Endothelial cell of umbilical vein (primary cell): ENCODE measurements around the gene ABCD1.

Experiments used
- EZH2 ChIP-seq: IDR thresholded peaks from 2 replicates; pipeline ENCODE4 v1.6.1; 2012; ENCODE audit warnings: borderline replicate concordance, low read depth, mild to moderate bottlenecking, moderate library complexity, low read length, inconsistent platforms; ENCODE audit not compliant: severe bottlenecking
- MYC ChIP-seq: IDR thresholded peaks from one replicate; pipeline ENCODE4 v1.6.1; 2011; ENCODE audit warnings: mild to moderate bottlenecking, low read depth, low read length
- POLR2A ChIP-seq: IDR thresholded peaks from 2 replicates; pipeline ENCODE4 v1.6.1; 2012; ENCODE audit warnings: low read depth, mild to moderate bottlenecking, control low read depth, low read length
- POLR2AphosphoS5 ChIP-seq: IDR thresholded peaks from 2 replicates; pipeline ENCODE4 v1.6.1; 2012; ENCODE audit warnings: low read depth, mild to moderate bottlenecking, control low read depth, low read length, moderate library complexity; ENCODE audit not compliant: insufficient read depth
- TF ChIP-seq, protein P1 (sequence below), 2 donors: IDR thresholded peaks; 1 replicate in 1 of 2; 2 replicates in 1 of 2; pipeline ENCODE4 v1.5.1; 2011; ENCODE audit warnings: low read length in 2 of 2, mild to moderate bottlenecking in 2 of 2, moderate library complexity in 2 of 2, control low read depth in 1 of 2, inconsistent platforms in 1 of 2, low read depth in 1 of 2; ENCODE audit not compliant: insufficient read depth in 1 of 2; ENCODE audit errors: extremely low read depth in 1 of 2
- TF ChIP-seq, protein P2 (sequence below): IDR thresholded peaks from 2 replicates; pipeline ENCODE4 v1.6.1; 2011; ENCODE audit not compliant: insufficient read depth, insufficient read length

DNA sequence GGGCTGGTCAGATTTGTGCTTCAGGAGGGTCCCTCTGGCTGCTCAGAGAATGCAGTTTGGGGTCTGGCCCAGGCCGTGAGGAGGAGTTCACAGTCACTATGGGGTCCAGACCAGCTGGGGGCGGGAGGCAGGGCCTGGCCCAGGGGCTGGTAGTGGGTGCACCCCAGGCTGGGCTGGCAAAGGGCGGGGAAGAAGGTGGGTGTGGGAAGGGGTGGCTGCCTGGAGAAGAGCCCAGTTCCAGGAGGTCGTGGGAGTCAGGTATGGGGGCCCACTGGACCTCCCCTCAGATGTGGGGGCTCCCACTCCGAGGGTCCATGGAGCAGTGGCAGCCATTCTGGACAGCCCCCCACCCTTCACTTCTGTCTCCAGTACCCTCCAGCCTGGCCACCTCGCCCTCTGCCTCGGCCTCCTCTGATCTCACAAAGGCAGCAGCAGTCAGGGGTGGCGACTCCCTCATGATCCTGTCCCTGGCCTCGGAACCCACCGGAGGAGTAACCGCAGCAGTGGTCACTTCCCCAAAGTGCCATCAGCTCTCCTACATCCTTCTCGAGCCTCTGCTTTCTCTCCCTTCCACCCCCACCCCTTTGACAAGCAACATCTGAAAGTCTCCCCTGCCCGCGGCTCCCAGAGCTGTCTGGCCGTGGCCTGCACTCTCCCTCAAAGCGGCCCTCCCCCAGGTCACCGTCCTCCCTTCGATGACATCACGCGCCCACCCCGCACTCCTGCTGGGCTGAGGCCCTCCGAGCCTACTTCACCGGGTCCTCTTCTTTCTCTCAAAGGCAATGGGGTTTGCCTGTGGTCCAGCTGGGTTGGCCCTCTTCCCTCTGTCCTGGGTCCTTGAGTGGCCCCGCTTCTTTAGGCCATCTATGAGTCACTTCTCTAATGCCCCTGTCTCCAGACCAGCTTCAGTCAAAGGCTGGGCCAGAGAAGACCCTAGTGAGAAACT lies 38.6 kb upstream of the ABCD1 start:
- TF ChIP-seq EZH2 (no peak), POLR2AphosphoS5 (no peak), POLR2A (no peak), MYC (no peak)
- TF ChIP-seq, protein P1, sequence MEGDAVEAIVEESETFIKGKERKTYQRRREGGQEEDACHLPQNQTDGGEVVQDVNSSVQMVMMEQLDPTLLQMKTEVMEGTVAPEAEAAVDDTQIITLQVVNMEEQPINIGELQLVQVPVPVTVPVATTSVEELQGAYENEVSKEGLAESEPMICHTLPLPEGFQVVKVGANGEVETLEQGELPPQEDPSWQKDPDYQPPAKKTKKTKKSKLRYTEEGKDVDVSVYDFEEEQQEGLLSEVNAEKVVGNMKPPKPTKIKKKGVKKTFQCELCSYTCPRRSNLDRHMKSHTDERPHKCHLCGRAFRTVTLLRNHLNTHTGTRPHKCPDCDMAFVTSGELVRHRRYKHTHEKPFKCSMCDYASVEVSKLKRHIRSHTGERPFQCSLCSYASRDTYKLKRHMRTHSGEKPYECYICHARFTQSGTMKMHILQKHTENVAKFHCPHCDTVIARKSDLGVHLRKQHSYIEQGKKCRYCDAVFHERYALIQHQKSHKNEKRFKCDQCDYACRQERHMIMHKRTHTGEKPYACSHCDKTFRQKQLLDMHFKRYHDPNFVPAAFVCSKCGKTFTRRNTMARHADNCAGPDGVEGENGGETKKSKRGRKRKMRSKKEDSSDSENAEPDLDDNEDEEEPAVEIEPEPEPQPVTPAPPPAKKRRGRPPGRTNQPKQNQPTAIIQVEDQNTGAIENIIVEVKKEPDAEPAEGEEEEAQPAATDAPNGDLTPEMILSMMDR (IDR thresholded peaks at IDR 0.05; ENCODE audit: extremely low read depth in 1 of 2, insufficient read depth in 1 of 2, low read depth in 1 of 2, low read length in 2 of 2): no peak
- TF ChIP-seq, protein P2, sequence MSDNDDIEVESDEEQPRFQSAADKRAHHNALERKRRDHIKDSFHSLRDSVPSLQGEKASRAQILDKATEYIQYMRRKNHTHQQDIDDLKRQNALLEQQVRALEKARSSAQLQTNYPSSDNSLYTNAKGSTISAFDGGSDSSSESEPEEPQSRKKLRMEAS: no peak
